Measurements from ENCODE around the gene DKKL1. TPM values are rescaled to one million over a fixed set of nuclear protein-coding genes. Genes with fewer than 3 reads are reported as not detected.
A peak's percentile ranks its signal among the peaks of the same experiment; 100 is the strongest.

The DKKL1 gene
- total RNA-seq, 2 donors from 2014 or later = 1.8 to 2.1 TPM

- no peaks in the 10 kb centered on the region for H3K9me3 Mint-ChIP-seq
- H3K9ac ChIP-seq (ENCODE audit: extremely low read depth, low read length, poor library complexity, severe bottlenecking) = no peak overlapping the region
- no peaks in the 10 kb centered on the region for H3K4me1 Mint-ChIP-seq
- no peak for TF ChIP-seq CTCF (conservative IDR thresholded peaks at IDR 0.05)
- H3K4me3 ChIP-seq (ENCODE audit: low read length) = no peak overlapping the region
- no peak overlapping the region for H3K4me3 Mint-ChIP-seq
- H3K36me3 Mint-ChIP-seq (ENCODE audit: low read depth) = peaks cover 92% of the 10 kb centered on the region
- no peaks in the 10 kb centered on the region for H3K27me3 Mint-ChIP-seq (ENCODE audit: insufficient read depth)
- H3K36me3 ChIP-seq (ENCODE audit: control insufficient read depth, insufficient read depth, low read length) = peaks cover 93% of the 10 kb centered on the region
- DNase-seq = no peak
- H3K27me3 ChIP-seq (ENCODE audit: control insufficient read depth, insufficient read depth, low read length, poor library complexity, severe bottlenecking) = no peaks in the 10 kb centered on the region
- no peaks in the 10 kb centered on the region for H3K4me1 ChIP-seq (ENCODE audit: control insufficient read depth, insufficient read depth, low read length)
- H3K27ac ChIP-seq (ENCODE audit: low read depth, low read length) = no peak overlapping the region
- 93 to 100% methylated on average over 3 to 10 of the region's 12 CpGs for WGBS, 2 experiments (ENCODE audit: insufficient coverage in 1 of 2, insufficient read length in 1 of 2)
- peak overlapping the region; percentile 81 for H3K27ac Mint-ChIP-seq
- H3K9me3 ChIP-seq (ENCODE audit: control insufficient read depth, low read length) = peaks cover 6% of the 10 kb centered on the region
Measured at GRCh38 chr19:49348305-49349189, 15.1 kb upstream of the DKKL1 start.

DNA sequence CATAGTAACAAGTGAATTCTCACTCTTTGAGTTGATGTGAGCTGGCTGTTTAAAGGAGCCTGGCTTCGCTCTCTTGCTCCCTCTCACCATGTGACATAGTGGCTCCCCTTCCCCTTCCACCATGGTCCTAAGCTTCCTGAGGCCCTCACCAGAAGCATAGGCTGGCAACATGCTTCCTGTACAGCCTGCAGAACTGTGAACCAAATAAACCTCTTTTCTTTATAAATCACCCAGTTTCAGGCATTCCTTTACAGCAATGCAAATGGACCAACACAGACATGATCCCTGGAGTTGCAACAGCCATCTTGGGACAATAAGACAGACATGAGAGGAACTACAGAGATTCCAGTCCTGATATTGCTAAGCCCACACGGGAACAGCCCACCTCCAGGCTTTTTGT, 14.1 kb upstream of the DKKL1 start:
- H3K4me3 ChIP-seq (ENCODE audit: low read length) = no peak overlapping the region
- no peak for TF ChIP-seq CTCF (conservative IDR thresholded peaks at IDR 0.05)
- WGBS, 2 experiments (ENCODE audit: insufficient coverage in 1 of 2, insufficient read length in 1 of 2) = 98 to 100% methylated on average over 1 to 2 of the region's 2 CpGs
- no peaks in the 10 kb centered on the region for H3K4me1 Mint-ChIP-seq
- H3K4me3 Mint-ChIP-seq = no peak overlapping the region
- no peaks in the 10 kb centered on the region for H3K27me3 Mint-ChIP-seq (ENCODE audit: insufficient read depth)
- H3K9me3 Mint-ChIP-seq = no peaks in the 10 kb centered on the region
- no peaks in the 10 kb centered on the region for H3K27me3 ChIP-seq (ENCODE audit: control insufficient read depth, insufficient read depth, low read length, poor library complexity, severe bottlenecking)
- H3K9ac ChIP-seq (ENCODE audit: extremely low read depth, low read length, poor library complexity, severe bottlenecking) = no peak overlapping the region
- peaks cover 6% of the 10 kb centered on the region for H3K9me3 ChIP-seq (ENCODE audit: control insufficient read depth, low read length)
- H3K27ac ChIP-seq (ENCODE audit: low read depth, low read length) = no peak overlapping the region
- no peak for DNase-seq
- no peak overlapping the region for H3K27ac Mint-ChIP-seq
- H3K36me3 ChIP-seq (ENCODE audit: control insufficient read depth, insufficient read depth, low read length) = peaks cover 91% of the 10 kb centered on the region
- H3K4me1 ChIP-seq (ENCODE audit: control insufficient read depth, insufficient read depth, low read length) = no peaks in the 10 kb centered on the region
- H3K36me3 Mint-ChIP-seq (ENCODE audit: low read depth) = peaks cover 93% of the 10 kb centered on the region

DNA sequence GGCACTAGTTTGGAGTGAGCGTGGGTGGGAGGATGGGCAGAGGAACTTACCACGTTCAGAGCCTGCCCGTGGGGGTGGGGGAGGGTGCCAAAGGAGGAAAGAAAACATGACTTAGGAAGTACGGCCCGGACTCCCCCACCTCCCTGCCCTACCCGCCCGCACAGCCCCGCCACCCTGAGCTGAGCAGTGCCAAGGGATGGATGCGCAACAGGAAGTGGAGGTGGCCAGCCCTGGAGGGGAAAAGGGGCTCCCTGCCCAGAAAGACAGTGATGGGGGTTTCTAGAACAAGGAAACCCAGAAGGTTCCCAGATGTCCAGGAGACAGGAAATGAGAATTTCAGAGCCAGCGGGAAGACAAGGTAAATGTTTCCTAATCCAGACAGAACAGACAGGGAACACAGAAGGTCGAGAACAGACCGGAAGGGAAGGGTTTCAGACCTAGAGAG, 7.7 kb upstream of the DKKL1 start:
- WGBS, 2 experiments (ENCODE audit: insufficient coverage in 1 of 2, insufficient read length in 1 of 2) = 90% methylated on average over 6 to 12 of the region's 12 CpGs
- Mint-ChIP-seq H3K4me1 (peaks cover 9% of the 10 kb centered on the region), H3K27me3 (ENCODE audit: insufficient read depth) (no peaks in the 10 kb centered on the region), H3K4me3 (no peak overlapping the region), H3K36me3 (ENCODE audit: low read depth) (peaks cover 85% of the 10 kb centered on the region), H3K27ac (no peak overlapping the region), H3K9me3 (no peaks in the 10 kb centered on the region)
- no peak for DNase-seq
- H3K36me3 ChIP-seq (ENCODE audit: control insufficient read depth, insufficient read depth, low read length) = peaks cover 81% of the 10 kb centered on the region
- H3K9ac ChIP-seq (ENCODE audit: extremely low read depth, low read length, poor library complexity, severe bottlenecking) = no peak overlapping the region
- no peaks in the 10 kb centered on the region for H3K27me3 ChIP-seq (ENCODE audit: control insufficient read depth, insufficient read depth, low read length, poor library complexity, severe bottlenecking)
- no peak for TF ChIP-seq CTCF (conservative IDR thresholded peaks at IDR 0.05)
- H3K27ac ChIP-seq (ENCODE audit: low read depth, low read length) = no peak overlapping the region
- H3K9me3 ChIP-seq (ENCODE audit: control insufficient read depth, low read length) = no peaks in the 10 kb centered on the region
- no peak overlapping the region for H3K4me3 ChIP-seq (ENCODE audit: low read length)
- no peaks in the 10 kb centered on the region for H3K4me1 ChIP-seq (ENCODE audit: control insufficient read depth, insufficient read depth, low read length)

Data from endodermal cell (in vitro differentiated cells).